Measurements from ENCODE around the gene PPM1D. TPM values are rescaled to one million over a fixed set of nuclear protein-coding genes. Genes with fewer than 3 reads are reported as not detected.
"Not testable (repeated sequence)": the region's sequence is repeated elsewhere in the genome, so short reads cannot be mapped to it uniquely, and the experiment has no call there.

The PPM1D gene
- total and polyA plus RNA-seq, 5 donors from 2014 or later = 9.5 to 29.6 (median 12.9) TPM

- peaks cover 12% of the 10 kb centered on the region for H3K27me3 Mint-ChIP-seq
- no peaks in the 10 kb centered on the region for H3K4me1 ChIP-seq (ENCODE audit: control insufficient read depth, insufficient read depth, low read length, poor library complexity, severe bottlenecking)
- H3K27me3 ChIP-seq (ENCODE audit: control insufficient read depth, insufficient read depth, low read length) = no peaks in the 10 kb centered on the region
- H3K27ac Mint-ChIP-seq = no peak overlapping the region
- H3K36me3 Mint-ChIP-seq = no peaks in the 10 kb centered on the region
- no peaks in the 10 kb centered on the region for H3K36me3 ChIP-seq (ENCODE audit: control insufficient read depth, insufficient read depth, low read length)
- no peaks in the 10 kb centered on the region for H3K9me3 ChIP-seq (ENCODE audit: control insufficient read depth in 2 of 2, low read length in 2 of 2)
- no peak overlapping the region for H3K27ac ChIP-seq (ENCODE audit: insufficient read depth, low read length, poor library complexity, severe bottlenecking)
- no peak overlapping the region for H3K4me3 Mint-ChIP-seq
- H3K4me1 Mint-ChIP-seq = peaks cover 0 to 2% (median 0%) of the 10 kb centered on the region in 4 donors
- DNase-seq (no peak), ATAC-seq (ENCODE audit: low read depth in 2 of 2) (no peak)
- H3K9me3 Mint-ChIP-seq = peaks cover 0 to 2% (median 0%) of the 10 kb centered on the region in 7 donors
- no peak overlapping the region for H3K4me3 ChIP-seq (ENCODE audit: low read depth, low read length)
These were observed 20.4 kb upstream of the PPM1D start for GRCh38 chr17:60579551-60579950.

DNA sequence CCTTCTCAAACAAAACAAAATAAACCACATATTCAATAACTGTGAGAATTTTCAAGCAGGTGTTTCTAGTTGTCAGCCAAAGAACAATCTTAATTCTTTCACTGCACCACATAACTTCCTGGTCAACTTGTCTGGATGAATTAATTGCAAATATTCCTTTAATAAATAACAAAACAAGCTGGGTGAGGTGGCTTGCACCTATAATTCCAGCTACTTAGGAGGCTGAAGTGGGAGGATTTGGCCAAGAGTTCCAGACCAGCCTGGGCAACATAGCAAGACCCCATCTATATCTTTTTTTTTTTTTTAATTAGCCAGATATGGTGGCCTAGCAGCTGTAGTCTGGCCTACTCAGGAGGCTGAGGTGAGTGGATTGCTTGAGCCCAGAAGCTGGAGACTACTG is 17.0 kb upstream of the PPM1D start:
- Mint-ChIP-seq H3K27ac (no peak overlapping the region), H3K9me3 (peaks cover 0 to 5% (median 0%) of the 10 kb centered on the region in 7 donors), H3K4me1 (no peaks in the 10 kb centered on the region), H3K27me3 (peaks cover 22% of the 10 kb centered on the region), H3K4me3 (no peak overlapping the region), H3K36me3 (no peaks in the 10 kb centered on the region)
- Histone ChIP-seq H3K4me1 (ENCODE audit: control insufficient read depth, insufficient read depth, low read length, poor library complexity, severe bottlenecking) (no peaks in the 10 kb centered on the region), H3K9me3 (ENCODE audit: control insufficient read depth in 2 of 2, low read length in 2 of 2) (no peaks in the 10 kb centered on the region), H3K27me3 (ENCODE audit: control insufficient read depth, insufficient read depth, low read length) (peaks cover 3% of the 10 kb centered on the region), H3K27ac (ENCODE audit: insufficient read depth, low read length, poor library complexity, severe bottlenecking) (no peak overlapping the region), H3K36me3 (ENCODE audit: control insufficient read depth, insufficient read depth, low read length) (no peaks in the 10 kb centered on the region), H3K4me3 (ENCODE audit: low read depth, low read length) (no peak overlapping the region)
- no peak for DNase-seq
- no peak for ATAC-seq (ENCODE audit: low read depth in 2 of 2)

GRCh38 chr17:60585887-60586286 is 14.1 kb upstream of the PPM1D start:
- ATAC-seq (ENCODE audit: low read depth in 2 of 2) = no peak
- Histone ChIP-seq H3K27me3 (ENCODE audit: control insufficient read depth, insufficient read depth, low read length) (peaks cover 3% of the 10 kb centered on the region), H3K27ac (ENCODE audit: insufficient read depth, low read length, poor library complexity, severe bottlenecking) (no peak overlapping the region), H3K4me3 (ENCODE audit: low read depth, low read length) (no peak overlapping the region), H3K9me3 (ENCODE audit: control insufficient read depth in 2 of 2, low read length in 2 of 2) (no peaks in the 10 kb centered on the region), H3K36me3 (ENCODE audit: control insufficient read depth, insufficient read depth, low read length) (no peaks in the 10 kb centered on the region), H3K4me1 (ENCODE audit: control insufficient read depth, insufficient read depth, low read length, poor library complexity, severe bottlenecking) (no peaks in the 10 kb centered on the region)
- Mint-ChIP-seq H3K27me3 (peaks cover 36% of the 10 kb centered on the region), H3K9me3 (peaks cover 0 to 3% (median 0%) of the 10 kb centered on the region in 7 donors), H3K4me3 (no peak overlapping the region), H3K27ac (peak overlapping the region in 2 of 3 donors; percentile 0 to 26), H3K4me1 (no peaks in the 10 kb centered on the region), H3K36me3 (no peaks in the 10 kb centered on the region)
- no peak for DNase-seq

DNA sequence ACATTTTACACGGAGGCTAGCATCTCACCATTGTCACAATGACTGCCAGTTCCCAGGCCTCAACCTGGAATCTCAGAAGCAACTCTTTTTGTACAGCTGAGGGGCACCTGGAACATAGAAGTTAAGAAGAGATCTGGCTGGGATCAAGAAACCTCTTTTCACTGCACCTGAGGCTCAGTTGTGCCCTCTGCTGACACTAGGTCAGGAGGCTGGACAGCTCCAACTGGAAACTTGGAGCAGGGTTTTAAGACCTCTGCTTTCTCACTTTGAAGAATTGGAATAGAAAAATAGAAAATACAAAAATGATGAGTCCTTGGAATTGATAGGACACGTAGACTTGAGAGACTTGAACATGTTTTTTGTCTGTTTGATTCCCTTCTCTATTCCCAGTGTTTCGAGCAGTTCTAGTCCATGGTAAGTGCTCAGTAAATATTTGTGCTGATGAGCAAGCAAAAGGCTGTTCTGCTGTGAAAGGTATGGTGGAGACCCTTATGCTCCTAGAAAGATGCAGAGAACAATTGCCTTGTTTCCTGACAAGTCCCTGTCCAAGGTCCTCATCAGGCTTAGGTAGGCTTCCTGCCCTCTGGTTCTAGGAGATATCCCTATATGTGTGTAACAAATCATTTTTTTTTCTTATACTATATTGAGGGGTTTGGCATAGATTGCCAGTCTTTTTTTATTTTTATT is 13.6 kb upstream of the PPM1D start:
- ATAC-seq (ENCODE audit: low read depth in 2 of 2) (no peak), DNase-seq (no peak)
- Mint-ChIP-seq H3K4me1 (no peaks in the 10 kb centered on the region), H3K27me3 (peaks cover 35% of the 10 kb centered on the region), H3K4me3 (no peak overlapping the region), H3K27ac (peak overlapping the region in 1 of 3 donors; percentile 26), H3K36me3 (no peaks in the 10 kb centered on the region), H3K9me3 (peaks cover 0 to 3% (median 0%) of the 10 kb centered on the region in 7 donors)
- Histone ChIP-seq H3K27ac (ENCODE audit: insufficient read depth, low read length, poor library complexity, severe bottlenecking) (no peak overlapping the region), H3K4me3 (ENCODE audit: low read depth, low read length) (no peak overlapping the region), H3K9me3 (ENCODE audit: control insufficient read depth in 2 of 2, low read length in 2 of 2) (no peaks in the 10 kb centered on the region), H3K36me3 (ENCODE audit: control insufficient read depth, insufficient read depth, low read length) (no peaks in the 10 kb centered on the region), H3K4me1 (ENCODE audit: control insufficient read depth, insufficient read depth, low read length, poor library complexity, severe bottlenecking) (no peaks in the 10 kb centered on the region), H3K27me3 (ENCODE audit: control insufficient read depth, insufficient read depth, low read length) (peaks cover 3% of the 10 kb centered on the region)

DNA sequence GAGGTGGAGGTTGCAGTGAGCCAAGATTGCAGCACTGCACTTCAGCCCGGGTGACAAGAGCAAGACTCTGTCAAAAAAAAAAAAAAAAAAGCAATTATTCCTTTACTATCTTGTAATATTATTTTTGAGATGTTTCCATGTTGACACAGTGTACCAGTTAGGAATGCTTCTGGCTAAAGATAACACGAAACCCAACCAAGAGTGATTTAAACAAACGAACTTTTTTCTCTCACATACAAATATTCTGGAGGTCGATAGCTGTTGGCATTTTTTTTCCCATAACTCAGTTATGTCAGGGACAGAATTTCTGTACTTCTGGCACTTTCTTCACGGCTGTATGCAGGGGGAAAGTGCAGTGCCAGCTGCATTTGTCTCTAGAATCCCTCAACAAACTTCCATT is 9.9 kb upstream of the PPM1D start:
- H3K27me3 ChIP-seq (ENCODE audit: control insufficient read depth, insufficient read depth, low read length) = peaks cover 4% of the 10 kb centered on the region
- Mint-ChIP-seq H3K4me3 (no peak overlapping the region), H3K4me1 (no peaks in the 10 kb centered on the region), H3K27me3 (peaks cover 42% of the 10 kb centered on the region), H3K36me3 (no peaks in the 10 kb centered on the region), H3K27ac (no peak overlapping the region), H3K9me3 (peaks cover 0 to 3% (median 0%) of the 10 kb centered on the region in 7 donors)
- H3K4me3 ChIP-seq (ENCODE audit: low read depth, low read length) = no peak overlapping the region
- H3K4me1 ChIP-seq (ENCODE audit: control insufficient read depth, insufficient read depth, low read length, poor library complexity, severe bottlenecking) = no peaks in the 10 kb centered on the region
- no peak overlapping the region for H3K27ac ChIP-seq (ENCODE audit: insufficient read depth, low read length, poor library complexity, severe bottlenecking)
- DNase-seq = no peak
- no peaks in the 10 kb centered on the region for H3K36me3 ChIP-seq (ENCODE audit: control insufficient read depth, insufficient read depth, low read length)
- no peak for ATAC-seq (ENCODE audit: low read depth in 2 of 2)
- H3K9me3 ChIP-seq (ENCODE audit: control insufficient read depth in 2 of 2, low read length in 2 of 2) = no peaks in the 10 kb centered on the region

GRCh38 chr17:60592750-60593149 is 7.2 kb upstream of the PPM1D start:
- Mint-ChIP-seq H3K4me1 (no peaks in the 10 kb centered on the region), H3K36me3 (no peaks in the 10 kb centered on the region), H3K27me3 (peaks cover 32% of the 10 kb centered on the region), H3K9me3 (no peaks in the 10 kb centered on the region), H3K27ac (no peak overlapping the region), H3K4me3 (peak overlapping the region in 1 of 4 donors; percentile 54)
- H3K27ac ChIP-seq (ENCODE audit: insufficient read depth, low read length, poor library complexity, severe bottlenecking) = no peak overlapping the region
- H3K9me3 ChIP-seq (ENCODE audit: control insufficient read depth in 2 of 2, low read length in 2 of 2) = no peaks in the 10 kb centered on the region
- no peaks in the 10 kb centered on the region for H3K4me1 ChIP-seq (ENCODE audit: control insufficient read depth, insufficient read depth, low read length, poor library complexity, severe bottlenecking)
- no peak for DNase-seq
- no peak for ATAC-seq (ENCODE audit: low read depth in 2 of 2)
- H3K36me3 ChIP-seq (ENCODE audit: control insufficient read depth, insufficient read depth, low read length) = no peaks in the 10 kb centered on the region
- H3K27me3 ChIP-seq (ENCODE audit: control insufficient read depth, insufficient read depth, low read length) = peaks cover 2% of the 10 kb centered on the region
- H3K4me3 ChIP-seq (ENCODE audit: low read depth, low read length) = no peak overlapping the region

DNA sequence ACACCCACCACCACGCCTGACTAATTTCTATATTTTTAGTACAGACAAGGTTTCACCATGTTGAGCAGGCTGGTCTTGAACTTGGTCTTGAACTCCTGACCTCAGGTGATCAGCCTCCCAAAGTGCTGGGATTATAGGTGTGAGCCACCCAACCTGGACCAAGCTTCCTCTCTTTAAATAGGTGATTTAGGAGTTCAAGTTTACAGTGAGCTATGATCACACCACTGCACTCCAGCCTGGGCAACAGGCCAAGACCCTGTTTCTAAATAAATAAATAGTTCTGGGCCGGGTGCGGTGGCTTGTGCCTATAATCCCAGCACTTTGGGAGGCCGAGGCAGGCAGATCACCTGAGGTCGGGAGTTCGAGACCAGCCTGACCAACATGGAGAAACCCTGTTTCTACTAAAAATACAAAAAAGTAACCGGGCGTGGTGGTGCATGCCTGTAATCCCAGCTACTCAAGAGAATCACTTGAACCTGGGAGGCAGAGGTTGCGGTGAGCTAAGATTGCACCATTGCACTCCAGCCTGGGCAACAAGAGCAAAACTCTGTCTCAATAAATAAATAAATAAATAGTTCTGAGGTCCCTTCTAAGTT is 6.5 kb upstream of the PPM1D start:
- not testable (repeated sequence) for H3K36me3 Mint-ChIP-seq; H3K27ac Mint-ChIP-seq; ATAC-seq (ENCODE audit: low read depth in 2 of 2); H3K27ac ChIP-seq (ENCODE audit: insufficient read depth, low read length, poor library complexity, severe bottlenecking); H3K27me3 ChIP-seq (ENCODE audit: control insufficient read depth, insufficient read depth, low read length); H3K9me3 ChIP-seq (ENCODE audit: control insufficient read depth in 2 of 2, low read length in 2 of 2); H3K4me1 ChIP-seq (ENCODE audit: control insufficient read depth, insufficient read depth, low read length, poor library complexity, severe bottlenecking); H3K4me3 Mint-ChIP-seq; DNase-seq; H3K4me1 Mint-ChIP-seq; H3K9me3 Mint-ChIP-seq; H3K4me3 ChIP-seq (ENCODE audit: low read depth, low read length); H3K36me3 ChIP-seq (ENCODE audit: control insufficient read depth, insufficient read depth, low read length)
- peaks cover 25% of the 10 kb centered on the region for H3K27me3 Mint-ChIP-seq

DNA sequence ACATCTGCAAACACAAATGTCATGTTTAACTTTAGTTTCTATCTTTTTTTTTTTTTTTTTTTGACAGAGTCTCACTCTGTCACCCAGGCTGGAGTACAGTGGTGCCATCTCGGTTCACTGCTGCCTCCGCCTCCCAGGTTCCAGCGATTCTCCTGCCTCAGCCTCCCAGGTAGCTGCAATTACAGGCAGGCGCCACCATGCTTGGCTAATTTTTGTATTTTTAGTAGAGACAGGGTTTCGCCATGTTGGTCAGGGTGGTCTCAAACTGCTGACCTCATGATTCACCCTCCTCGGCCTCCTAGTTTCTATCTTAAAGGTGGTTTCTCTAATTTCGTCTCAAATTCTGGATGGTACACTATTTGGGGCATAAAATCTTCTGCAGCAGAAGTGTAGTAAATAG is 5.8 kb upstream of the PPM1D start:
- not testable (repeated sequence) for H3K27ac Mint-ChIP-seq; H3K9me3 Mint-ChIP-seq; H3K4me1 ChIP-seq (ENCODE audit: control insufficient read depth, insufficient read depth, low read length, poor library complexity, severe bottlenecking); H3K4me3 ChIP-seq (ENCODE audit: low read depth, low read length); H3K36me3 ChIP-seq (ENCODE audit: control insufficient read depth, insufficient read depth, low read length); ATAC-seq (ENCODE audit: low read depth in 2 of 2); DNase-seq; H3K27ac ChIP-seq (ENCODE audit: insufficient read depth, low read length, poor library complexity, severe bottlenecking); H3K9me3 ChIP-seq (ENCODE audit: control insufficient read depth in 2 of 2, low read length in 2 of 2); H3K4me3 Mint-ChIP-seq; H3K36me3 Mint-ChIP-seq; H3K27me3 ChIP-seq (ENCODE audit: control insufficient read depth, insufficient read depth, low read length)
- Mint-ChIP-seq H3K27me3 (peaks cover 19% of the 10 kb centered on the region), H3K4me1 (peaks cover 0 to 11% (median 7%) of the 10 kb centered on the region in 4 donors)

Data from CD4-positive, CD25-positive, alpha-beta regulatory T cell (primary cell).